ENCODE data around the gene SGCG. TPM values are rescaled to one million over a fixed set of nuclear protein-coding genes. Genes with fewer than 3 reads are reported as not detected.

SGCG gene
- total RNA-seq, 4 donors from 2014 or later: 1.3 to 1.6 (median 1.4) TPM; not detected in 1

DNA sequence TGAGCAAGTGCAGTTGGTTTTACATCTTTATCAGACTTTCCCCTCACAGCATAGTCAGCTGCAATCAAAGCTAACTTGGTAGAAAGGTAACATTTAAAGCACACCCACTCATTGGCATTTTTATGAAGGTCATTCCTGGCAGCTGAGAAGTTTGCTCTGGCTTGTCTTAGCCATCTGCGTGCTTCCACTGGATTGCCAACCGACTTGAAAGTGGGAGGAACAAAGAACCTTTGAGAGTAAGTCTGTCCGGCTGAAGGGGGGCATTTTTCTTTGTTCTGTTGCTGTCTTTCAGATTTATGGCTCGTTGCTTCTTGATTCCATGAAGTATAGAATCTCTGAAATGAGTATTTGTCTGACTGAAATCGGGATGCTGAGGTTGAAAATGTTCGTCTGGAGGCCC, 149.6 kb downstream of the SGCG start:
- Histone ChIP-seq H3K27ac (no peak overlapping the region), H3K9me3 (peaks cover 0 to 2% (median 0%) of the 10 kb centered on the region in 3 donors), H3K4me1 (no peaks in the 10 kb centered on the region), H3K4me3 (no peak overlapping the region), H3K27me3 (no peaks in the 10 kb centered on the region), H3K36me3 (peaks cover 0 to 4% of the 10 kb centered on the region in 2 donors)
- ATAC-seq: no peak
- TF ChIP-seq POLR2AphosphoS5 (IDR thresholded peaks at IDR 0.05) (no peak), POLR2A (IDR thresholded peaks at IDR 0.05) (no peak), EP300 (IDR thresholded peaks at IDR 0.05) (no peak)
- TF ChIP-seq, protein P1, sequence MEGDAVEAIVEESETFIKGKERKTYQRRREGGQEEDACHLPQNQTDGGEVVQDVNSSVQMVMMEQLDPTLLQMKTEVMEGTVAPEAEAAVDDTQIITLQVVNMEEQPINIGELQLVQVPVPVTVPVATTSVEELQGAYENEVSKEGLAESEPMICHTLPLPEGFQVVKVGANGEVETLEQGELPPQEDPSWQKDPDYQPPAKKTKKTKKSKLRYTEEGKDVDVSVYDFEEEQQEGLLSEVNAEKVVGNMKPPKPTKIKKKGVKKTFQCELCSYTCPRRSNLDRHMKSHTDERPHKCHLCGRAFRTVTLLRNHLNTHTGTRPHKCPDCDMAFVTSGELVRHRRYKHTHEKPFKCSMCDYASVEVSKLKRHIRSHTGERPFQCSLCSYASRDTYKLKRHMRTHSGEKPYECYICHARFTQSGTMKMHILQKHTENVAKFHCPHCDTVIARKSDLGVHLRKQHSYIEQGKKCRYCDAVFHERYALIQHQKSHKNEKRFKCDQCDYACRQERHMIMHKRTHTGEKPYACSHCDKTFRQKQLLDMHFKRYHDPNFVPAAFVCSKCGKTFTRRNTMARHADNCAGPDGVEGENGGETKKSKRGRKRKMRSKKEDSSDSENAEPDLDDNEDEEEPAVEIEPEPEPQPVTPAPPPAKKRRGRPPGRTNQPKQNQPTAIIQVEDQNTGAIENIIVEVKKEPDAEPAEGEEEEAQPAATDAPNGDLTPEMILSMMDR (IDR thresholded peaks at IDR 0.05): no peak
- WGBS, 2 donors (ENCODE audit: low coverage in 1 of 2): 81 to 94% methylated on average over 5 to 6 of the region's 6 CpGs

DNA sequence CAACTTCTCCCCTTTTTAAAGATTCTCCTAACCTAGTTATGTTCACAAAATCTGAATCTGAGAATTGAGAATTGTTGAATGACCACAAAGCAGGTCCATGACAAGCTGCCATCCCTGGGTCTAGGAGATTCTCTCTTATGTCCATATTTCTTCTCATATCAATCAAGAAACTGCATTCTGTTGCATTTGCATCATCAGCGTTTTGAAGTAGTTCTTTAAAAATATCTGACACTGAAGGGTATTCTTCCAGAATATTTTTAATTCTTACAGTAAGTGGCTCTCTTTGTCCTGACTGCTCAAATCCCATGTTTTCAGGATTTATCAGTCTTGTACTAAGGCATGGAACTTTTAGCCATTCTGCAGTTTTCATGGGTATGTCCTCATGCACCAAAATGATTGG, 158.4 kb downstream of the SGCG start:
- WGBS, 2 donors (ENCODE audit: low coverage in 1 of 2): 84 to 100% methylated on average over 1 of the region's 1 CpG
- Histone ChIP-seq H3K4me1 (peaks cover 0 to 14% (median 0%) of the 10 kb centered on the region in 3 donors), H3K9me3 (no peaks in the 10 kb centered on the region), H3K36me3 (peaks cover 3 to 32% of the 10 kb centered on the region in 2 donors), H3K27ac (no peak overlapping the region), H3K27me3 (no peaks in the 10 kb centered on the region), H3K4me3 (no peak overlapping the region)
- ATAC-seq: no peak
- TF ChIP-seq POLR2A (IDR thresholded peaks at IDR 0.05) (no peak), EP300 (IDR thresholded peaks at IDR 0.05) (no peak)

DNA sequence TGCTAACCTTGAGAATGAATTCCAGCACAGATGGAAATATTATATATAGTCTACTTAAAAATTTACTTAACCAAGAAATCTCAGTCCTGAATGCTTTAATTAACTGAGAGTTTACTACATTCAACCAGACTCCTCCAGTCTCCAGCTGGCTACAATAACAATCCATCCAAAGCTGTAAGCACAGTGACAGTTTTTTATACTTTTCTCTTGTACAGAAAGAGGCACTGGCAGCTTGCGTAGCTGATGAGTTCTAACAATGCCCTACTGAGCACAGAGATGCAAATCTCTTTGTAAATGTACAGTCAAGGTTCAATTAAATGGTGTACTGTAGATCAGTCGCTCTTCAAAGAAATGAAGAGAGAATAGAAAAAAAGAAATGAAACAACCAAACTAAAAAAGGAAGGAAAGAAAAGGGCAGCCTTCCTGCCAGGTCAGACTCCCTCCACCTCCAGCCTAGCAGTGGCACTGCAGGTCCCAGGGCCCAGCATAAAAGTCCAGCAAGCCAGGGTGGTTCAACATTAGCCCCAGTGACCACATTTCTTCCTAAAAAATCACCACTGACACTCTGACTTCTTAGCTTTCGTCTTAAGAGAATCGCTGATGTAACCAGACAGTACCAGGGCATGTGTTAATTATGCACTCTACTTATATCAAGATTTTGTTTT, 164.3 kb downstream of the SGCG start:
- 38 to 40% methylated on average over 4 of the region's 4 CpGs for WGBS, 2 donors (ENCODE audit: low coverage in 1 of 2)
- Histone ChIP-seq H3K27me3 (no peaks in the 10 kb centered on the region), H3K9me3 (no peaks in the 10 kb centered on the region), H3K27ac (peak overlapping the region; percentile 64 to 89 (median 74)), H3K4me1 (peaks cover 4 to 68% (median 28%) of the 10 kb centered on the region in 3 donors), H3K4me3 (no peak overlapping the region), H3K36me3 (peaks cover 3 to 22% of the 10 kb centered on the region in 2 donors)
- ATAC-seq: no peak
- TF ChIP-seq, protein P1 (IDR thresholded peaks at IDR 0.05): peak in 3 of 4 experiments; percentile 7 to 18 (median 11)
- no peak for TF ChIP-seq POLR2A (IDR thresholded peaks at IDR 0.05)

DNA sequence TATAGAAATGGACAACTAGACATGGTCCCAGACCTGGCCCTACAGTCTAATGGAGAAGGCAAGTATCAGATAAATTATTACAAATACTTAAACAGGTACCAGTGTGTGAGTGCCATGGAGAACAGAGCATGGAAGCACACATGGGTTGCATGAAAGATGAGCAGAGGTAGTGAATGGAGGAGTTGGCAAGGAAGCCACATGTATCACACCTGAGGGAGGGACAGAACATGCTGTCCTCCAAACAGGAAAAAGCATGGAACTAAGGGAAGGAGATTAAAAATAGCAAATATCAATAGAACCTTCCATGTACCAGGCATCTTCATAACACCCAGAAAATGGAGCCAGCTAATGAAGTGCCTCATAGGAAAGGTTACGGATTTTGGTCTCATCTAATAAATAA, 166.8 kb downstream of the SGCG start:
- no peak for ATAC-seq

DNA sequence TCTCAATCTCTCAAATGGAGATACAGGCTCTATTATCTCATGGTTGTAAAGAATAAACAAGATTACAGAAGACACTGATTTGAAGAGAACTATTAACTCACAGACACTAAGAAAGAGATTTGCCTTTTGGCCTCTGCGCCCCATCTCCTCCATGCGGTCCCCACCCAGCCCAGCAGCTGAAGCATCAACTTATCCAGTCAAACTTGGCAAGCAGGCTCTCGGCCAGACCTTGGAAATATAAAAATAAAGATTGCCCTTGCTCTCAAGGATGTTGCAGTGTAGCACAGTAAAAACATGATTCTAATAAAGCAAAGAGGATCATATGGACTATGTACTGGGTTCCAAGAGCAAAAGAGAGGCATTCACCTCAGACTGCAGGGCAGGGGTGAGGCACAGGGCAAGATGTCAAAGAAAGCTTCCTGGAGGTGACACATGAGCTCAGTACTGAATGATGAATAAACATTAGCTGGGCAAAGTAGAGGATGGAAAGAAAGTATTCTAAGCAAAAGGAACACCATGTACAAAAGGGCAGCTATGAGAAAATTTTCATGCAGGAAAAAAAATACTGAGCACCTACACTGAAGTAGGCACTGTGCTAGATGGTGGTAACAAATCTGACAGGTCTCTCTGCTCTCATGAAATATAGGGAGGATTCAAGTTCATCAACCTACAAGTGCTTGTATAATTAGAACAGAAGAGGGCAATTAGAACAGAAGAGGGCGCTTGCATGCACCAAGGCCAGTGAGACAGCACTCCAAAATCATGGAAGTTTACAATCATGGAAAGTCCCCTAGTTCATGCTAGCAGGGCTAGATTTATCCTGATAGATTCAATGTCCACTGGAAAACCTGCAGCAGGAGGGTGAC, 167.7 kb downstream of the SGCG start:
- H3K4me3 ChIP-seq: no peak overlapping the region
- no peaks in the 10 kb centered on the region for H3K27me3 ChIP-seq
- peak; percentile 68 for ATAC-seq
- H3K9me3 ChIP-seq: no peaks in the 10 kb centered on the region
- WGBS, 2 donors (ENCODE audit: low coverage in 1 of 2): 46 to 61% methylated on average over 4 of the region's 4 CpGs
- peak overlapping the region; percentile 65 to 91 (median 78) for H3K27ac ChIP-seq
- peaks cover 4 to 94% (median 31%) of the 10 kb centered on the region in 3 donors for H3K4me1 ChIP-seq
- TF ChIP-seq POLR2A (IDR thresholded peaks at IDR 0.05) (no peak), POLR2AphosphoS5 (IDR thresholded peaks at IDR 0.05) (peak; percentile 91), EP300 (IDR thresholded peaks at IDR 0.05) (peak; percentile 23)
- TF ChIP-seq, protein P1 (IDR thresholded peaks at IDR 0.05): peak in 2 of 4 experiments; percentile 35 to 43
- H3K36me3 ChIP-seq: peaks cover 0 to 22% of the 10 kb centered on the region in 2 donors

More for the DNA sequence above, 166.8 kb downstream of the SGCG start:
- TF ChIP-seq EP300 (IDR thresholded peaks at IDR 0.05): no peak
- TF ChIP-seq, protein P1 (IDR thresholded peaks at IDR 0.05): no peak
- TF ChIP-seq POLR2AphosphoS5 (IDR thresholded peaks at IDR 0.05): no peak
- TF ChIP-seq POLR2A (IDR thresholded peaks at IDR 0.05): no peak
- Histone ChIP-seq H3K27ac (peak overlapping the region; percentile 22 to 91 (median 78)), H3K4me3 (no peak overlapping the region), H3K36me3 (peaks cover 0 to 14% of the 10 kb centered on the region in 2 donors), H3K27me3 (no peaks in the 10 kb centered on the region), H3K9me3 (no peaks in the 10 kb centered on the region), H3K4me1 (peaks cover 4 to 90% (median 31%) of the 10 kb centered on the region in 3 donors)
- WGBS, 2 donors (ENCODE audit: low coverage in 1 of 2): 100% methylated on average over 1 of the region's 1 CpG

Data from gastroesophageal sphincter (tissue), 4 donors.